ENCODE data around the gene NCOA3.

Gene NCOA3

GRCh38 chr20:47674145-47674544 lies 172.5 kb downstream of the NCOA3 start:
- H3K4me1 ChIP-seq (ENCODE audit: low read depth, poor library complexity, severe bottlenecking): no peaks in the 10 kb centered on the region

DNA sequence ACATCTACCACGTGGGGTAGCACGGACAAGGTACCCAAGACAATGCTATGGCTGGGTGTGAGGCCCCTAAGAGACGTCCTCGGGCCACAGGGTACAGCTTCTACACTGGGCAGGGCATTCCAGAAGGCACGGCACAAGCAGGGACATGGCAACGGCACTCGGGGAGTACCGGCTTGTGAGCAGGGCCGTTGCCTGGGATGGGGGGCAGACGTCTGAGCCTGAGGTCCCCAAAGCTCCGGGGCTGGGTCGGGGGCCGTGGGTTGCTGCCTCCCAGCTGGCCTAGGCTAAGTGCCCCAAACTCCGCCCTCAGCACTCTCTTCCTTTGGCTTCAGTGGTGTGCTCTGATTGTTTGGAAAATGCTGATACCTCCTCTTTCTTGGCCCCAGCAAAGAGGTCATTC lies 173.0 kb downstream of the NCOA3 start:
- H2AFZ ChIP-seq (ENCODE audit: low read depth): no peak overlapping the region
- H3K4me3 ChIP-seq (IDR thresholded peaks at IDR 0.05; ENCODE audit: insufficient read depth, low read depth, low read length): no peak overlapping the region
- no peak overlapping the region for H3K4me2 ChIP-seq
- H3K79me2 ChIP-seq (ENCODE audit: insufficient read depth, low read depth): no peaks in the 10 kb centered on the region
- no peak overlapping the region for H3K9ac ChIP-seq
- peaks cover 66% of the 10 kb centered on the region for H3K27me3 ChIP-seq (ENCODE audit: insufficient read depth, low read depth)
- no peak overlapping the region for H3K27ac ChIP-seq
- H4K20me1 ChIP-seq (ENCODE audit: insufficient read depth): no peaks in the 10 kb centered on the region
- no peaks in the 10 kb centered on the region for H3K4me1 ChIP-seq (ENCODE audit: low read depth, poor library complexity, severe bottlenecking)
- H3K36me3 ChIP-seq (ENCODE audit: insufficient read depth): no peaks in the 10 kb centered on the region
- TF ChIP-seq CTCF (conservative IDR thresholded peaks at IDR 0.05; ENCODE audit: low read depth, low read length): no peak

More at GRCh38 chr20:47674145-47674544, 172.5 kb downstream of the NCOA3 start:
- Histone ChIP-seq H3K4me3 (IDR thresholded peaks at IDR 0.05; ENCODE audit: insufficient read depth, low read depth, low read length) (no peak overlapping the region), H3K27ac (no peak overlapping the region), H2AFZ (ENCODE audit: low read depth) (no peak overlapping the region), H3K4me2 (no peak overlapping the region), H3K27me3 (ENCODE audit: insufficient read depth, low read depth) (peaks cover 64% of the 10 kb centered on the region), H3K79me2 (ENCODE audit: insufficient read depth, low read depth) (no peaks in the 10 kb centered on the region), H3K36me3 (ENCODE audit: insufficient read depth) (no peaks in the 10 kb centered on the region), H3K9ac (no peak overlapping the region), H4K20me1 (ENCODE audit: insufficient read depth) (no peaks in the 10 kb centered on the region)
- no peak for TF ChIP-seq CTCF (conservative IDR thresholded peaks at IDR 0.05; ENCODE audit: low read depth, low read length)

GRCh38 chr20:47675190-47676142 lies 173.8 kb downstream of the NCOA3 start:
- Histone ChIP-seq H3K27me3 (ENCODE audit: insufficient read depth, low read depth) (peaks cover 66% of the 10 kb centered on the region), H2AFZ (ENCODE audit: low read depth) (no peak overlapping the region), H3K4me1 (ENCODE audit: low read depth, poor library complexity, severe bottlenecking) (no peaks in the 10 kb centered on the region), H3K9ac (no peak overlapping the region), H3K27ac (no peak overlapping the region), H4K20me1 (ENCODE audit: insufficient read depth) (no peaks in the 10 kb centered on the region), H3K4me3 (IDR thresholded peaks at IDR 0.05; ENCODE audit: insufficient read depth, low read depth, low read length) (no peak overlapping the region), H3K4me2 (no peak overlapping the region), H3K79me2 (ENCODE audit: insufficient read depth, low read depth) (no peaks in the 10 kb centered on the region), H3K36me3 (ENCODE audit: insufficient read depth) (no peaks in the 10 kb centered on the region)
- no peak for TF ChIP-seq CTCF (conservative IDR thresholded peaks at IDR 0.05; ENCODE audit: low read depth, low read length)

DNA sequence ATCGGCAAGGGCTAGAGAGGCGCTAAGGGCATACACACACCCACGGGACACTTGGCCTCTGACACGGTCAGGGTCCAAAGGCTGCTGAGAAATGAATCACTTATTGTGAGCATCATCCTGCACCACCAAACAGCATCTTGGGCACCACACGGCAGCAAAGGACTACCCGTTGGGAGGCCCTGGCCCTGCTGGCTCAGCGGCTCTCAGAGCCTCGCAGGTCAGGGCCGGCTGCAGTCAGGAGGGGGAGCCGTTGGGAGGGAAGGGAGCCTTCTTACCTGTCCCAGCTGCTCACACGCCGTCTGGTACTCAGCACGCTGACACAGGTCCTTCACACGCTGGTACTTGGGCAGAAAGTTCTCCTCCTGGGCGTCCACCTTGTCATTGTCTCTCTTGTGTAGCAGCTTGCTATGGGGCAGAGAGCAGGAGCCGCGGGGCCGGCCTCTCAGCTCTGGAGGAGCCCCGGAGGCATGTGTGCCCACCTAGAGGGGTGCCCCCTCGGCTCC lies 174.6 kb downstream of the NCOA3 start:
- Histone ChIP-seq H3K4me1 (ENCODE audit: low read depth, poor library complexity, severe bottlenecking) (no peaks in the 10 kb centered on the region), H4K20me1 (ENCODE audit: insufficient read depth) (no peaks in the 10 kb centered on the region), H3K27me3 (ENCODE audit: insufficient read depth, low read depth) (peaks cover 68% of the 10 kb centered on the region), H2AFZ (ENCODE audit: low read depth) (no peak overlapping the region), H3K9ac (no peak overlapping the region), H3K4me2 (no peak overlapping the region), H3K79me2 (ENCODE audit: insufficient read depth, low read depth) (no peaks in the 10 kb centered on the region), H3K4me3 (IDR thresholded peaks at IDR 0.05; ENCODE audit: insufficient read depth, low read depth, low read length) (no peak overlapping the region), H3K27ac (no peak overlapping the region), H3K36me3 (ENCODE audit: insufficient read depth) (no peaks in the 10 kb centered on the region)
- TF ChIP-seq CTCF (conservative IDR thresholded peaks at IDR 0.05; ENCODE audit: low read depth, low read length): no peak
